Cardiac fibroblast (primary cell): ENCODE results near the gene KIF4B.
"Not testable (repeated sequence)": the region's sequence is repeated elsewhere in the genome, so short reads cannot be mapped to it uniquely, and the experiment has no call there.

Source experiments
- DNase-seq, 2 donors: peaks; one replicate each; pipeline versions ENCODE4 v3.0.0 to v3.0.0-alpha.2; 2010; ENCODE audit warnings: low read depth in 2 of 2
- H3K4me3 ChIP-seq, 2 donors: replicated peaks in 1 of 2; 1 replicate in 1 of 2; 2 replicates in 1 of 2; pipeline ENCODE4 v1.5.1; 2011; ENCODE audit warnings: low read depth in 2 of 2, low read length in 2 of 2, mild to moderate bottlenecking in 2 of 2, moderate library complexity in 1 of 2
- CTCF ChIP-seq: IDR thresholded peaks from one replicate; pipeline ENCODE4 v1.5.1; 2011; ENCODE audit warnings: low read depth, mild to moderate bottlenecking, low read length, inconsistent platforms

Gene KIF4B

GRCh38 chr5:155024015-155024414 is 10.5 kb downstream of the KIF4B start:
- peak in 1 of 2 donors; percentile 15 for DNase-seq
- no peak overlapping the region for H3K4me3 ChIP-seq
- TF ChIP-seq CTCF: no peak

GRCh38 chr5:155025895-155026294 is 12.3 kb downstream of the KIF4B start:
- no peak overlapping the region for H3K4me3 ChIP-seq
- DNase-seq: no peak
- no peak for TF ChIP-seq CTCF

DNA sequence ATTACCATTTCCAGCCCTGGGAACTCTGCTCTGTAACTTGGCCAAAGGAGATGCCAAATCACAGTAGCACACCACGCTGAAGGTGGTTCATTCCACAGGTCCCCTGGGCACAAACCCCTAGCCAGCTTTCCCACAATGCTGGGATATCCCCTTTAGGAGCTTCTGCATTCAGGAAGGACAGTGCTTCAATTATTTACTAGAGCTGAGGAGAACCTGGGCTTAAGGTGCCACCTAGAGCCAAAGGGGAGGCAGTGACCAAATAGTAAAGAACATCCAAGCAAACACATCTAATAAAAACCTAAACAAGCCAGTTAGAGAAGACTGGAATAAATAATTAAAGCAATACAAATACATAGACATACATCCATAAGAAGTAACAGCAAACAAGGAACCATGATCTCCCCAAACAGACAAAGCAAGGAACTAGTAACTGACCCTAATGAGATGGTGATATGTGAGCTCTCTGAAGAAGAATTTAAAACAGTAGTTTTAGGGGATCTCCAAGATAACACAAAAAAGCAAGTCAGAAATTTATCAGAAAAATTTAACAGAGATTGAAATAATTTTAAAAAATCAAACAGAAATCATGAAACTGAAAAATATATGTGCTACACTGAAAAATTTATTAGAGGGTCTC is 14.6 kb downstream of the KIF4B start:
- H3K4me3 ChIP-seq: no peak overlapping the region
- peak; percentile 12 for TF ChIP-seq CTCF
- peak; percentile 25 to 42 for DNase-seq

GRCh38 chr5:155029240-155029639 is 15.7 kb downstream of the KIF4B start:
- no peak for DNase-seq
- TF ChIP-seq CTCF: no peak
- H3K4me3 ChIP-seq: no peak overlapping the region

- not testable (repeated sequence) for H3K4me3 ChIP-seq, DNase-seq
These were observed 20.7 kb downstream of the KIF4B start for GRCh38 chr5:155034145-155034744.

DNA sequence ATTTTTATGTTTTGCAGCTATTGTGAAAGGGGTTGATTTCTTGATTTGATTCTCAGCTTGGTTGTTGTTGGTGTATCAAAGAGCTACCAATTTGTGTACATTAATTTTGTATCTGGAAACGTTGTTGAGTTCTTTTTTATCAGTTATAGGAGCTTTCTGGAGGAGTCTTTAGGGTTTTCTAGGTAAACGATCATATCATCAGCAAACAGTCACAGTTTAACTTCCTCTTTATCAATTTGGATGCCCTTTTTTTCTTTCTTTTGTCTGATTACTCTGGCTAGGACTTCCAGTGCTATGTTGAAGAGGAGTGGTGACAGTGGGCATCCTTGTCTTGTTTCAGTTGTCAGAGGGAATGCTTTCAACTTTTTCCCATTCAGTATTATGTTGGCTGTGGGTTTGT is 21.5 kb downstream of the KIF4B start:
- DNase-seq: not testable (repeated sequence)

GRCh38 chr5:155040984-155041653 is 27.6 kb downstream of the KIF4B start:
- H3K4me3 ChIP-seq: no peak overlapping the region
- DNase-seq: peak in 1 of 2 donors; percentile 5
- TF ChIP-seq CTCF: no peak

More for the DNA sequence above, 21.5 kb downstream of the KIF4B start:
- H3K4me3 ChIP-seq: not testable (repeated sequence)
